H1 (cell line): ENCODE measurements around the gene RBMS2. TPM values are rescaled to one million over a fixed set of nuclear protein-coding genes. Genes with fewer than 3 reads are reported as not detected.

Experiments used
- CTCF ChIA-PET: fragments of 300-600 bp; sonication (Branson Sonifier 250); formaldehyde crosslinking; loops from one replicate; lab custom pipeline; 2021; ENCODE audit not compliant: partially characterized antibody; lab: Charles Lee
- POLR2A ChIA-PET: fragments of 300-600 bp; sonication (Branson Sonifier 250); formaldehyde crosslinking; loops from one replicate; lab custom pipeline; 2021; ENCODE audit warnings: inconsistent platforms; ENCODE audit not compliant: partially characterized antibody; lab: Charles Lee
- DNase-seq, 2 experiments: peaks; one replicate each; pipeline versions ENCODE4 v3.0.0 to v3.0.0-alpha.2; 2010 to 2022; ENCODE audit warnings: low spot score in 2 of 2, low read depth in 1 of 2, mixed read lengths in 1 of 2
- FAIRE-seq: peaks from 2 replicates; lab custom pipeline; 2011; peaks lifted over from hg19 to GRCh38; lab: Jason Lieb, UNC
- H2AFZ ChIP-seq: 2 replicates; pipeline ENCODE4 v1.8.1; 2012; ENCODE audit warnings: low read length, inconsistent platforms
- H2AK5ac ChIP-seq: 2 replicates; pipeline ENCODE4 v1.6.1; 2013; ENCODE audit warnings: low read depth, low read length
- H2BK120ac ChIP-seq: replicated peaks from 2 replicates; pipeline ENCODE3; 2013; ENCODE audit warnings: low read depth, low read length, inconsistent platforms
- H2BK12ac ChIP-seq: 2 replicates; pipeline ENCODE4 v1.6.1; 2013; ENCODE audit warnings: low read depth, low read length
- H2BK15ac ChIP-seq: 2 replicates; pipeline ENCODE4 v1.6.1; 2013; ENCODE audit warnings: low read length
- H2BK20ac ChIP-seq: 2 replicates; pipeline ENCODE4 v1.6.1; 2013; ENCODE audit warnings: low read length
- H2BK5ac ChIP-seq: 2 replicates; pipeline ENCODE4 v1.6.1; 2013; ENCODE audit warnings: low read depth, low read length
- H3K14ac ChIP-seq: 2 replicates; pipeline ENCODE4 v1.6.1; 2013; ENCODE audit warnings: inconsistent platforms; ENCODE audit not compliant: insufficient read length
- H3K18ac ChIP-seq: 2 replicates; pipeline ENCODE4 v1.6.1; 2013; ENCODE audit warnings: low read length; ENCODE audit errors: extremely low read depth
- H3K23ac ChIP-seq: 2 replicates; pipeline ENCODE4 v1.6.1; 2013; ENCODE audit warnings: inconsistent platforms; ENCODE audit not compliant: insufficient read length
- H3K23me2 ChIP-seq: 2 replicates; pipeline ENCODE4 v1.6.1; 2013; ENCODE audit warnings: low read depth, low read length
- H3K27ac ChIP-seq: 2 replicates; pipeline ENCODE4 v1.6.1; 2011; ENCODE audit warnings: low read depth, low read length, inconsistent platforms
- H3K27me3 ChIP-seq, 4 experiments: replicated peaks in 1 of 4; 1 replicate in 1 of 4; 2 replicates in 3 of 4; pipeline versions ENCODE4 v1.6.1 to v1.8.1; 2011 to 2013; ENCODE audit warnings: low read length in 3 of 4, mild to moderate bottlenecking in 3 of 4, inconsistent platforms in 2 of 4, mixed read lengths in 2 of 4, moderate library complexity in 1 of 4; ENCODE audit not compliant: control insufficient read depth in 3 of 4, insufficient read depth in 3 of 4; ENCODE audit errors: extremely low read depth in 1 of 4
- H3K36me3 ChIP-seq, 4 experiments: 2 replicates each; pipeline versions ENCODE4 v1.6.1 to v1.8.1; 2011 to 2013; ENCODE audit warnings: mild to moderate bottlenecking in 4 of 4, low read length in 3 of 4, moderate library complexity in 2 of 4, control low read depth in 1 of 4, inconsistent platforms in 1 of 4; ENCODE audit not compliant: insufficient read depth in 4 of 4, control insufficient read depth in 2 of 4
- H3K4ac ChIP-seq: replicated peaks from 2 replicates; pipeline ENCODE3; 2013; ENCODE audit warnings: low read length, low read depth, mixed read lengths, inconsistent platforms; ENCODE audit not compliant: insufficient read length
- H3K4me1 ChIP-seq, 4 experiments: replicated peaks in 1 of 4; 1 replicate in 1 of 4; 2 replicates in 3 of 4; pipeline versions ENCODE4 v1.6.1 to v1.8.1; 2011 to 2013; ENCODE audit warnings: low read length in 3 of 4, inconsistent platforms in 2 of 4, mixed read lengths in 1 of 4; ENCODE audit not compliant: insufficient read depth in 4 of 4, control insufficient read depth in 3 of 4
- H3K4me2 ChIP-seq, 2 experiments: 2 replicates each; pipeline versions ENCODE4 v1.6.1 to v1.8.1; 2011 to 2013; ENCODE audit warnings: low read depth in 2 of 2, low read length in 2 of 2, control low read depth in 1 of 2, inconsistent platforms in 1 of 2, mild to moderate bottlenecking in 1 of 2; ENCODE audit not compliant: insufficient read depth in 1 of 2
- H3K4me3 ChIP-seq, 4 experiments: fragments of 200-600, 300-600 bp in 1 of 4; sonication (generic), shearing (Covaris generic), sonication (Bioruptor Twin) in 1 of 4; 2 replicates each; pipeline versions ENCODE4 v1.5.1 to v1.8.1; 2011 to 2016; ENCODE audit warnings: low read length in 4 of 4, low read depth in 3 of 4, control low read depth in 2 of 4, inconsistent platforms in 2 of 4, mild to moderate bottlenecking in 2 of 4, mixed read lengths in 1 of 4, moderate library complexity in 1 of 4; ENCODE audit not compliant: insufficient read depth in 2 of 4; ENCODE audit errors: extremely low read depth in 1 of 4
- H3K56ac ChIP-seq: replicated peaks from 2 replicates; pipeline ENCODE3; 2013; ENCODE audit warnings: low read depth, mild to moderate bottlenecking, mixed read lengths, low read length, inconsistent platforms; ENCODE audit not compliant: insufficient read length
- H3K79me1 ChIP-seq: 2 replicates; pipeline ENCODE4 v1.6.1; 2013; ENCODE audit warnings: low read depth, low read length, control low read depth
- H3K79me2 ChIP-seq, 2 experiments: 2 replicates each; pipeline versions ENCODE4 v1.6.1 to v1.8.1; 2012 to 2013; ENCODE audit warnings: low read length in 2 of 2, mild to moderate bottlenecking in 2 of 2, inconsistent platforms in 1 of 2; ENCODE audit not compliant: insufficient read depth in 2 of 2, control insufficient read depth in 1 of 2
- H3K9ac ChIP-seq, 4 experiments: replicated peaks in 1 of 4; 1 replicate in 1 of 4; 2 replicates in 3 of 4; pipeline versions ENCODE4 v1.6.1 to v1.8.1; 2011 to 2013; ENCODE audit warnings: low read depth in 3 of 4, low read length in 3 of 4, control low read depth in 2 of 4, mild to moderate bottlenecking in 2 of 4, moderate library complexity in 2 of 4, inconsistent platforms in 1 of 4; ENCODE audit errors: extremely low read depth in 1 of 4
- H3K9me3 ChIP-seq, 2 experiments: 2 replicates each; pipeline versions ENCODE4 v1.6.1 to v1.8.1; 2012 to 2013; ENCODE audit warnings: mild to moderate bottlenecking in 2 of 2, moderate library complexity in 2 of 2, control low read depth in 1 of 2, inconsistent platforms in 1 of 2, low read depth in 1 of 2, low read length in 1 of 2, mixed read lengths in 1 of 2; ENCODE audit not compliant: insufficient read depth in 2 of 2
- H4K20me1 ChIP-seq, 2 experiments: replicated peaks in 1 of 2; 2 replicates each; pipeline versions ENCODE3 to v1.8.1; 2011 to 2013; ENCODE audit warnings: inconsistent platforms in 2 of 2, low read length in 2 of 2, mild to moderate bottlenecking in 1 of 2; ENCODE audit not compliant: insufficient read depth in 2 of 2, control insufficient read depth in 1 of 2
- H4K5ac ChIP-seq: 2 replicates; pipeline ENCODE4 v1.6.1; 2013; ENCODE audit warnings: low read length, low read depth, mixed read lengths, inconsistent platforms; ENCODE audit not compliant: insufficient read length
- H4K8ac ChIP-seq: 2 replicates; pipeline ENCODE4 v1.8.0; 2013; ENCODE audit warnings: mild to moderate bottlenecking, moderate library complexity, low read length, inconsistent platforms; ENCODE audit not compliant: insufficient read depth; ENCODE audit errors: extremely low read depth
- H4K91ac ChIP-seq: replicated peaks from 2 replicates; pipeline ENCODE3; 2013; ENCODE audit warnings: low read length, mixed read lengths, inconsistent platforms; ENCODE audit not compliant: insufficient read length
- BRCA1 ChIP-seq: IDR thresholded peaks from 2 replicates; pipeline ENCODE4 v1.6.1; 2012; ENCODE audit warnings: low read depth, low read length, improper control_type of control experiment
- KDM4A ChIP-seq: IDR thresholded peaks from one replicate; pipeline ENCODE4 v1.7.1; 2012; ENCODE audit warnings: low read depth, mild to moderate bottlenecking, moderate library complexity, low read length, inconsistent platforms; ENCODE audit not compliant: severe bottlenecking
- WGBS, 2 experiments: shearing (Covaris generic) in 1 of 2; methylation state at CpG; one replicate each; pipeline versions ENCODE4 v1.1.6 to v1.1.7; 2013 to 2015; ENCODE audit warnings: low lambda C conversion rate in 2 of 2, mixed read lengths in 2 of 2, inconsistent platforms in 1 of 2, low coverage in 1 of 2, missing lambda C conversion rate in 1 of 2; ENCODE audit not compliant: insufficient replicate concordance in 2 of 2, insufficient coverage in 1 of 2, insufficient read length in 1 of 2; ENCODE audit errors: extremely low coverage in 1 of 2, missing lambda C conversion rate in 1 of 2; 5-methylcytosine and 5-hydroxymethylcytosine counted together
- polyA plus RNA-seq, 7 experiments: library from polyadenylated mRNA; depleted of rRNA in 3 of 7; stranded (reverse) in 5 of 7; unstranded in 2 of 7; fragments of >200 nt in 5 of 7; fragments of 200-250 nt in 2 of 7; gene quantifications; 1 replicate in 5 of 7; 2 replicates in 1 of 7; 4 replicates in 1 of 7; pipeline versions ENCODE4 v1.2.1 to v1.2.3, GENCODE V29; 2011 to 2013; ENCODE audit warnings: missing spikeins in 2 of 7, mixed read lengths in 2 of 7
- total RNA-seq: library from RNA; stranded (reverse); fragmentation: NEBNext Ultra II Directional; extraction: Animal tissue kit (Norgen Biotek cat#: 25700); gene quantifications from 2 replicates; pipeline ENCODE4 v1.2.1, GENCODE V29; 2021

Gene RBMS2
- total and polyA plus RNA-seq, 2 of the 8 experiments (the other 6 are each of a cell fraction or from before 2014, with no cell fraction given) = 9.6 to 31.3 TPM

DNA sequence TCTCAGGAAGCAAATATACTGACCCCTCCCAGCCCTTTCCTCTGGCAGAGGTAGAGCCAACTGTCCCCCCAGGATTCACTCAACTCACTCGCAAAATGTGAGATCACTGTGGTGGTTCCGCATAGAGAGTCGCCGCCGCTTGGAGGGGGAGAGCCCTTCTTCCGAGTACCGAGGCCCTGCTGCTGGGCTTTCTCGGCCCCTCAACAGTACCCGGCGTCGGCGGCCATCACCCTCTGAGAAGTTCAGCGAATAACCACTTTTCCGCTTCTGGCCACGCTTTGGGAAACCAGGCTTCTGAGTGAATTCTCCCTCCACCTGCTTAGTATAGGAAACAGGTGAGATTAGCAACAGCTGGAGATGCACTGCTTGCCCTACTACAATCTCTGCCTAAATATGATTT is 77.4 kb downstream of the RBMS2 start:
- TF ChIP-seq KDM4A = no peak
- no peak for TF ChIP-seq BRCA1
- Histone ChIP-seq H3K27me3 (no peaks in the 10 kb centered on the region), H3K79me1 (no peaks in the 10 kb centered on the region), H3K9ac (no peak overlapping the region), H3K23me2 (no peaks in the 10 kb centered on the region), H2BK20ac (no peak overlapping the region), H3K36me3 (peaks cover 46 to 72% (median 55%) of the 10 kb centered on the region in 4 experiments), H3K79me2 (no peaks in the 10 kb centered on the region), H3K4me1 (peaks cover 0 to 10% (median 2%) of the 10 kb centered on the region in 4 experiments; a peak in 3 of 7 replicates), H4K20me1 (peaks cover 0 to 3% of the 10 kb centered on the region in 2 experiments), H4K5ac (no peak overlapping the region), H3K4me2 (no peak overlapping the region), H3K9me3 (no peaks in the 10 kb centered on the region), H3K27ac (no peak overlapping the region), H2BK120ac (no peak overlapping the region), H2BK5ac (no peak overlapping the region), H2AK5ac (no peak overlapping the region), H3K18ac (no peak overlapping the region), H3K4ac (no peak overlapping the region), H2BK12ac (no peak overlapping the region), H3K56ac (no peak overlapping the region), H4K8ac (no peak overlapping the region), H2AFZ (no peak overlapping the region), H4K91ac (no peak overlapping the region), H3K4me3 (no peak overlapping the region), H3K23ac (no peak overlapping the region), H2BK15ac (no peak overlapping the region), H3K14ac (no peak overlapping the region)
- WGBS, 2 experiments = 97% methylated on average over 15 of the region's 15 CpGs; no CpG with 5 or more reads in 1 of the 2 experiments
- FAIRE-seq (no peak), DNase-seq (no peak)
- CTCF ChIA-PET = interaction anchor here (1.0 to 5.0 kb wide), 5 partner anchors 10 to 63 kb away, joined by 3 to 28 read pairs (median 11); partner anchors contain the start of gene BAZ2A
- POLR2A ChIA-PET = interaction anchor here (1.7 kb wide), 1 partner anchor 30 kb away, joined by 4 read pairs; no protein-coding TSS in a partner anchor
